IMR-90 (cell line): Measurements from ENCODE around the gene CPB1. TPM values are rescaled to one million over a fixed set of nuclear protein-coding genes. Genes with fewer than 3 reads are reported as not detected.

Experiments used
- ATAC-seq: fragments of 200-7000 bp; cut with Tn5 transposase; 2 replicates; pipeline ENCODE4 v1.9.1; 2020; ENCODE audit warnings: low read depth, mild to moderate bottlenecking, moderate library complexity
- BruUV-seq: library from RNA; stranded (reverse); fragments of 400-500 nt; replicated peaks from 2 replicates; lab custom pipeline; 2021; lab: Mats Ljungman, UMichigan
- CTCF ChIA-PET: fragments of 300-600 bp; formaldehyde crosslinking; extraction: SDS; loops from one replicate; lab custom pipeline; 2021; ENCODE audit warnings: antibody characterized with exemption; lab: Yijun Ruan, JAX
- POLR2A ChIA-PET: fragments of 300-600 bp; sonication (Branson Sonifier 250); formaldehyde crosslinking; loops from one replicate; lab custom pipeline; 2022; ENCODE audit warnings: antibody characterized with exemption; ENCODE audit not compliant: unreplicated experiment; lab: Charles Lee
- DNase-seq: peaks from one replicate; pipeline ENCODE4 v3.0.0; 2013
- H2AFZ ChIP-seq: replicated peaks from 2 replicates; pipeline ENCODE3; 2013; ENCODE audit warnings: low read length, mild to moderate bottlenecking; ENCODE audit not compliant: poor library complexity
- H2AK5ac ChIP-seq: 2 replicates; pipeline ENCODE4 v1.6.1; 2013; ENCODE audit warnings: low read depth, low read length, inconsistent platforms
- H2AK9ac ChIP-seq: replicated peaks from 2 replicates; pipeline ENCODE3; 2013; ENCODE audit warnings: mild to moderate bottlenecking, low read depth, low read length, moderate library complexity; ENCODE audit not compliant: poor library complexity
- H2BK120ac ChIP-seq: 2 replicates; pipeline ENCODE4 v1.6.1; 2013; ENCODE audit warnings: low read depth, low read length, inconsistent platforms
- H2BK15ac ChIP-seq: 3 replicates; pipeline ENCODE4 v1.6.1; 2013; ENCODE audit warnings: low read depth, low read length, inconsistent platforms
- H2BK20ac ChIP-seq: 2 replicates; pipeline ENCODE4 v1.6.1; 2013; ENCODE audit warnings: low read depth, mild to moderate bottlenecking, inconsistent platforms, low read length, moderate library complexity
- H2BK5ac ChIP-seq: 2 replicates; pipeline ENCODE4 v1.6.1; 2013; ENCODE audit warnings: mild to moderate bottlenecking, low read depth, low read length, inconsistent platforms; ENCODE audit not compliant: poor library complexity, severe bottlenecking
- H3K14ac ChIP-seq: replicated peaks from 2 replicates; pipeline ENCODE4 v1.6.1; 2013; ENCODE audit warnings: low read depth, low read length, inconsistent platforms
- H3K18ac ChIP-seq: 2 replicates; pipeline ENCODE4 v1.6.1; 2013; ENCODE audit warnings: low read depth, low read length, control low read depth
- H3K23ac ChIP-seq: 2 replicates; pipeline ENCODE4 v1.6.1; 2013; ENCODE audit warnings: low read depth, low read length, inconsistent platforms
- H3K27ac ChIP-seq: 2 replicates; pipeline ENCODE4 v1.5.1; 2013; ENCODE audit warnings: mild to moderate bottlenecking, control low read depth, low read length; ENCODE audit not compliant: insufficient read depth
- H3K27me3 ChIP-seq: 2 replicates; pipeline ENCODE4 v1.6.1; 2013; ENCODE audit warnings: low read length; ENCODE audit not compliant: control insufficient read depth, insufficient read depth
- H3K36me3 ChIP-seq: 2 replicates; pipeline ENCODE4 v1.6.1; 2013; ENCODE audit warnings: low read length, mixed read lengths; ENCODE audit not compliant: control insufficient read depth, insufficient read depth
- H3K4ac ChIP-seq: 2 replicates; pipeline ENCODE4 v1.6.1; 2013; ENCODE audit warnings: low read depth, low read length, inconsistent platforms
- H3K4me1 ChIP-seq: 2 replicates; pipeline ENCODE4 v1.6.1; 2013; ENCODE audit warnings: low read length, mixed read lengths; ENCODE audit not compliant: control insufficient read depth, insufficient read depth
- H3K4me2 ChIP-seq: 2 replicates; pipeline ENCODE4 v1.6.1; 2013; ENCODE audit warnings: low read depth, mild to moderate bottlenecking, control low read depth, low read length, moderate library complexity
- H3K4me3 ChIP-seq: 2 replicates; pipeline ENCODE4 v1.5.1; 2013; ENCODE audit warnings: low read depth, mild to moderate bottlenecking, control low read depth, low read length, moderate library complexity; ENCODE audit not compliant: insufficient read depth
- H3K56ac ChIP-seq: 2 replicates; pipeline ENCODE4 v1.6.1; 2013; ENCODE audit warnings: low read length, inconsistent platforms; ENCODE audit not compliant: insufficient read depth; ENCODE audit errors: extremely low read depth
- H3K79me1 ChIP-seq, 2 experiments: 2 replicates each; pipeline ENCODE4 v1.6.1; 2013; ENCODE audit warnings: low read length in 2 of 2, inconsistent platforms in 1 of 2, low read depth in 1 of 2
- H3K9ac ChIP-seq: 2 replicates; pipeline ENCODE4 v1.6.1; 2013; ENCODE audit warnings: low read depth, low read length, control low read depth
- H3K9me1 ChIP-seq: 2 replicates; pipeline ENCODE4 v1.6.1; 2013; ENCODE audit warnings: low read length, inconsistent platforms; ENCODE audit not compliant: insufficient read depth
- H3K9me3 ChIP-seq: 2 replicates; pipeline ENCODE4 v1.6.1; 2013; ENCODE audit warnings: low read length; ENCODE audit not compliant: control insufficient read depth, insufficient read depth
- H4K20me1 ChIP-seq: 2 replicates; pipeline ENCODE4 v1.6.1; 2013; ENCODE audit warnings: low read length, inconsistent platforms; ENCODE audit not compliant: insufficient read depth
- H4K5ac ChIP-seq: 2 replicates; pipeline ENCODE4 v1.6.1; 2013; ENCODE audit warnings: mild to moderate bottlenecking, low read depth, low read length, control low read depth
- H4K8ac ChIP-seq, 2 experiments: 2 replicates each; pipeline ENCODE4 v1.6.1; 2013; ENCODE audit warnings: low read depth in 2 of 2, low read length in 2 of 2, control low read depth in 1 of 2, inconsistent platforms in 1 of 2
- H4K91ac ChIP-seq: 2 replicates; pipeline ENCODE4 v1.6.1; 2013; ENCODE audit warnings: low read depth, low read length, inconsistent platforms; ENCODE audit not compliant: insufficient read depth
- BHLHE40 ChIP-seq: fragments of 150-350 bp; IDR thresholded peaks from 2 replicates; pipeline ENCODE4 v1.6.1; 2016; ENCODE audit warnings: mild to moderate bottlenecking, low read depth, low read length
- CHD1 ChIP-seq: IDR thresholded peaks from 2 replicates; pipeline ENCODE4 v1.6.1; 2012; ENCODE audit warnings: low read depth, low read length, improper control_type of control experiment
- FOS ChIP-seq: fragments of 150-350 bp; IDR thresholded peaks from 2 replicates; pipeline ENCODE4 v1.6.1; 2016; ENCODE audit warnings: low read depth, low read length
- MAFK ChIP-seq: IDR thresholded peaks from 2 replicates; pipeline ENCODE4 v1.6.1; 2012; ENCODE audit warnings: low read depth, low read length, improper control_type of control experiment
- MAZ ChIP-seq: IDR thresholded peaks from 2 replicates; pipeline ENCODE4 v1.6.1; 2012; ENCODE audit warnings: low read depth, mild to moderate bottlenecking, low read length, improper control_type of control experiment, moderate library complexity, borderline replicate concordance
- MXI1 ChIP-seq: IDR thresholded peaks from 2 replicates; pipeline ENCODE4 v1.6.1; 2012; ENCODE audit warnings: low read depth, mild to moderate bottlenecking, low read length, moderate library complexity, borderline replicate concordance
- NFE2L2 ChIP-seq: fragments of 150-350 bp; IDR thresholded peaks from 2 replicates; pipeline ENCODE4 v1.6.1; 2016; ENCODE audit warnings: low read depth, mild to moderate bottlenecking, low read length
- RAD21 ChIP-seq: IDR thresholded peaks from 2 replicates; pipeline ENCODE4 v1.6.1; 2012; ENCODE audit warnings: low read length, improper control_type of control experiment
- RCOR1 ChIP-seq: IDR thresholded peaks from 2 replicates; pipeline ENCODE4 v1.6.1; 2012; ENCODE audit warnings: mild to moderate bottlenecking, low read length, improper control_type of control experiment; ENCODE audit not compliant: insufficient replicate concordance
- RFX5 ChIP-seq: IDR thresholded peaks from 2 replicates; pipeline ENCODE4 v1.8.0; 2012; ENCODE audit warnings: low read depth, mild to moderate bottlenecking, low read length, moderate library complexity
- SMC3 ChIP-seq: fragments of 150-350 bp; IDR thresholded peaks from 2 replicates; pipeline ENCODE4 v1.6.1; 2016; ENCODE audit warnings: low read depth, mild to moderate bottlenecking, antibody characterized with exemption, low read length, moderate library complexity
- dilution Hi-C: fragments of 300-500 bp; cut with HindIII; formaldehyde crosslinking; loops from one replicate; pipeline ENCODE4 v1.14.3; 2018; ENCODE audit warnings: low sequenced_read_pairs; ENCODE audit not compliant: unreplicated experiment
- in situ Hi-C: fragments of 300-500 bp; cut with MboI; formaldehyde crosslinking; loops from 3 replicates; pipeline ENCODE4 v1.14.3; 2019; ENCODE audit warnings: low sequenced_read_pairs, inconsistent platforms, mixed read lengths
- intact Hi-C: fragments of 100-400 bp; cut with micrococcal nuclease; formaldehyde crosslinking; loops from 2 replicates; pipeline ENCODE4 v1.10.0; 2022
- polyA plus RNA-seq, 3 experiments: library from polyadenylated mRNA; depleted of rRNA; stranded (reverse); fragments of >200 nt; gene quantifications; 2 replicates each; pipeline ENCODE4 v1.2.3, GENCODE V29; 2012; ENCODE audit warnings: low replicate concordance in 1 of 3
- total RNA-seq: library from RNA; depleted of rRNA; stranded (reverse); fragments of >200 nt; gene quantifications from 2 replicates; pipeline ENCODE4 v1.2.3, GENCODE V29; 2012
- TF ChIP-seq, protein P1 (sequence below): conservative IDR thresholded peaks from 2 replicates; pipeline ENCODE4 v1.5.1; 2012; ENCODE audit warnings: mild to moderate bottlenecking, low read depth, low read length, improper control_type of control experiment
- TF ChIP-seq, protein P2 (sequence below): fragments of 150-350 bp; IDR thresholded peaks from 2 replicates; pipeline ENCODE4 v1.6.1; 2017; ENCODE audit warnings: mild to moderate bottlenecking, antibody characterized with exemption, low read length, low read depth

The CPB1 gene
- total and polyA plus RNA-seq, 2 of the 4 experiments (the other 2 are of a cell fraction) = not detected

DNA sequence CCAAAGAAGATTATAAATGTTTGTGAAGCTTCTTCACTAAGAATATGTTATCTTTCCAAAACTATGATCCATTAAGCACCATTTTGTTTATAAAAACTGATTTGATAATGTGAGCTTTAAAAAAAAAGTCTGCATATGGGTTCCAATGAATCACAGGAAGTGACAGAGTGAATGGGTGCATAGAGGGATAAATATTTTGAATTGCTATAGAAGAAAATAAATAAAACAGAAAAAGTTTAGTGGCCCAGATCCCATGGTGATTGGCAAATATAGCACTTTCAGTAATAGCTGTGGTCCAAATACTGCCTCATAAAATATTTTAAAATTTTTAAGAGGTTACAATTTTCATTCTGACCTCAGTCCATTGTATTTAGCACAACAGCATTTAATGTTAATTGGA lies 56.6 kb downstream of the CPB1 start:
- no peak overlapping the region for H2AFZ ChIP-seq
- CTCF ChIA-PET = no interaction called here
- H3K9ac ChIP-seq = no peak overlapping the region
- no peak overlapping the region for H4K5ac ChIP-seq
- no peak overlapping the region for H3K27ac ChIP-seq
- H2BK120ac ChIP-seq = no peak overlapping the region
- intact Hi-C loops = no loop called here
- no peak overlapping the region for H3K4ac ChIP-seq
- peak; percentile 43 for DNase-seq
- no peaks in the 10 kb centered on the region for H3K9me3 ChIP-seq
- H3K4me1 ChIP-seq = peaks cover 1% of the 10 kb centered on the region; the same call in 1 of the 2 replicates
- H3K4me2 ChIP-seq = no peak overlapping the region
- no peak overlapping the region for H3K56ac ChIP-seq
- no peak overlapping the region for H2BK20ac ChIP-seq
- H3K14ac ChIP-seq = no peak overlapping the region
- no peaks in the 10 kb centered on the region for H3K36me3 ChIP-seq
- no peak overlapping the region for H3K23ac ChIP-seq
- in situ Hi-C loops = no loop called here
- H4K91ac ChIP-seq = no peak overlapping the region
- no TSS peak for BruUV-seq
- H2BK15ac ChIP-seq = no peak overlapping the region
- dilution Hi-C loops = no loop called here
- no peaks in the 10 kb centered on the region for H3K79me1 ChIP-seq
- no peak overlapping the region for H3K4me3 ChIP-seq
- no peaks in the 10 kb centered on the region for H3K9me1 ChIP-seq
- peak; percentile 49 for ATAC-seq
- no peaks in the 10 kb centered on the region; the same call in 1 of the 2 replicates for H3K27me3 ChIP-seq
- H2AK9ac ChIP-seq = no peak overlapping the region
- no peak overlapping the region for H2BK5ac ChIP-seq
- TF ChIP-seq MAFK (no peak), RFX5 (no peak), CHD1 (no peak), FOS (no peak), BHLHE40 (no peak), SMC3 (no peak), MAZ (no peak), RAD21 (no peak), MXI1 (no peak), NFE2L2 (no peak), RCOR1 (no peak)
- TF ChIP-seq, protein P1, sequence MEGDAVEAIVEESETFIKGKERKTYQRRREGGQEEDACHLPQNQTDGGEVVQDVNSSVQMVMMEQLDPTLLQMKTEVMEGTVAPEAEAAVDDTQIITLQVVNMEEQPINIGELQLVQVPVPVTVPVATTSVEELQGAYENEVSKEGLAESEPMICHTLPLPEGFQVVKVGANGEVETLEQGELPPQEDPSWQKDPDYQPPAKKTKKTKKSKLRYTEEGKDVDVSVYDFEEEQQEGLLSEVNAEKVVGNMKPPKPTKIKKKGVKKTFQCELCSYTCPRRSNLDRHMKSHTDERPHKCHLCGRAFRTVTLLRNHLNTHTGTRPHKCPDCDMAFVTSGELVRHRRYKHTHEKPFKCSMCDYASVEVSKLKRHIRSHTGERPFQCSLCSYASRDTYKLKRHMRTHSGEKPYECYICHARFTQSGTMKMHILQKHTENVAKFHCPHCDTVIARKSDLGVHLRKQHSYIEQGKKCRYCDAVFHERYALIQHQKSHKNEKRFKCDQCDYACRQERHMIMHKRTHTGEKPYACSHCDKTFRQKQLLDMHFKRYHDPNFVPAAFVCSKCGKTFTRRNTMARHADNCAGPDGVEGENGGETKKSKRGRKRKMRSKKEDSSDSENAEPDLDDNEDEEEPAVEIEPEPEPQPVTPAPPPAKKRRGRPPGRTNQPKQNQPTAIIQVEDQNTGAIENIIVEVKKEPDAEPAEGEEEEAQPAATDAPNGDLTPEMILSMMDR = no peak
- TF ChIP-seq, protein P2, sequence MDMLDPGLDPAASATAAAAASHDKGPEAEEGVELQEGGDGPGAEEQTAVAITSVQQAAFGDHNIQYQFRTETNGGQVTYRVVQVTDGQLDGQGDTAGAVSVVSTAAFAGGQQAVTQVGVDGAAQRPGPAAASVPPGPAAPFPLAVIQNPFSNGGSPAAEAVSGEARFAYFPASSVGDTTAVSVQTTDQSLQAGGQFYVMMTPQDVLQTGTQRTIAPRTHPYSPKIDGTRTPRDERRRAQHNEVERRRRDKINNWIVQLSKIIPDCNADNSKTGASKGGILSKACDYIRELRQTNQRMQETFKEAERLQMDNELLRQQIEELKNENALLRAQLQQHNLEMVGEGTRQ = no peak
- no peak overlapping the region for H2AK5ac ChIP-seq
- POLR2A ChIA-PET = no interaction called here
- H4K8ac ChIP-seq = no peak overlapping the region
- H4K20me1 ChIP-seq = no peaks in the 10 kb centered on the region
- no peak overlapping the region for H3K18ac ChIP-seq
